Nephron (organoid): Measurements from ENCODE around the gene SORCS2.

ENCODE experiments used
- H3K27ac Mint-ChIP-seq, 3 experiments: 2 replicates each; pipeline ENCODE4 v1.8.0; 2020; ENCODE audit warnings: mixed read lengths in 3 of 3, mild to moderate bottlenecking in 2 of 3, moderate library complexity in 1 of 3
- H3K27me3 Mint-ChIP-seq: 2 replicates; pipeline ENCODE4 v1.8.0; 2021; ENCODE audit warnings: low read depth, mild to moderate bottlenecking, moderate library complexity, mixed read lengths
- H3K36me3 Mint-ChIP-seq: 2 replicates; pipeline ENCODE4 v1.8.0; 2020; ENCODE audit warnings: low read depth, mixed read lengths
- H3K4me1 Mint-ChIP-seq: 2 replicates; pipeline ENCODE4 v1.8.0; 2020; ENCODE audit warnings: mixed read lengths
- H3K4me3 Mint-ChIP-seq, 3 experiments: 2 replicates each; pipeline ENCODE4 v1.8.0; 2020; ENCODE audit warnings: mild to moderate bottlenecking in 3 of 3, mixed read lengths in 3 of 3, moderate library complexity in 2 of 3
- H3K9me3 Mint-ChIP-seq: 2 replicates; pipeline ENCODE4 v1.8.0; 2020; ENCODE audit warnings: mixed read lengths
- CTCF ChIP-seq, 3 experiments: fragments of 200-600 bp; sonication (generic); IDR thresholded peaks; one replicate each; pipeline ENCODE4 v1.5.0; 2021; ENCODE audit warnings: antibody characterized with exemption in 3 of 3; ENCODE audit not compliant: unreplicated experiment in 3 of 3

SORCS2 gene

GRCh38 chr4:7647600-7648543 lies 455.5 kb downstream of the SORCS2 start:
- H3K27ac Mint-ChIP-seq = no peak overlapping the region
- peaks cover 10% of the 10 kb centered on the region for H3K27me3 Mint-ChIP-seq
- no peaks in the 10 kb centered on the region for H3K36me3 Mint-ChIP-seq
- no peak for TF ChIP-seq CTCF (IDR thresholded peaks at IDR 0.05; ENCODE audit: unreplicated experiment in 3 of 3)
- peaks cover 23% of the 10 kb centered on the region for H3K4me1 Mint-ChIP-seq
- no peak overlapping the region for H3K4me3 Mint-ChIP-seq
- H3K9me3 Mint-ChIP-seq = peaks cover 7% of the 10 kb centered on the region

- TF ChIP-seq CTCF (IDR thresholded peaks at IDR 0.05; ENCODE audit: unreplicated experiment in 3 of 3) = no peak
- Mint-ChIP-seq H3K4me3 (no peak overlapping the region), H3K36me3 (no peaks in the 10 kb centered on the region), H3K27me3 (peaks cover 10% of the 10 kb centered on the region), H3K4me1 (peaks cover 26% of the 10 kb centered on the region), H3K27ac (peak overlapping the region in 1 of 3 experiments; percentile 35), H3K9me3 (peaks cover 4% of the 10 kb centered on the region)
These were observed 456.4 kb downstream of the SORCS2 start for GRCh38 chr4:7648544-7649395.

GRCh38 chr4:7649411-7649740 lies 457.0 kb downstream of the SORCS2 start:
- no peaks in the 10 kb centered on the region for H3K36me3 Mint-ChIP-seq
- peaks cover 28% of the 10 kb centered on the region for H3K4me1 Mint-ChIP-seq
- peaks cover 3% of the 10 kb centered on the region for H3K9me3 Mint-ChIP-seq
- peaks cover 10% of the 10 kb centered on the region for H3K27me3 Mint-ChIP-seq
- no peak overlapping the region for H3K4me3 Mint-ChIP-seq
- TF ChIP-seq CTCF (IDR thresholded peaks at IDR 0.05; ENCODE audit: unreplicated experiment in 3 of 3) = no peak
- H3K27ac Mint-ChIP-seq = no peak overlapping the region

GRCh38 chr4:7649741-7650531 lies 457.6 kb downstream of the SORCS2 start:
- no peak overlapping the region for H3K27ac Mint-ChIP-seq
- no peak for TF ChIP-seq CTCF (IDR thresholded peaks at IDR 0.05; ENCODE audit: unreplicated experiment in 3 of 3)
- H3K9me3 Mint-ChIP-seq = peaks cover 3% of the 10 kb centered on the region
- no peaks in the 10 kb centered on the region for H3K36me3 Mint-ChIP-seq
- peaks cover 31% of the 10 kb centered on the region for H3K4me1 Mint-ChIP-seq
- H3K27me3 Mint-ChIP-seq = peaks cover 11% of the 10 kb centered on the region
- no peak overlapping the region for H3K4me3 Mint-ChIP-seq

GRCh38 chr4:7650606-7651385 lies 458.5 kb downstream of the SORCS2 start:
- H3K36me3 Mint-ChIP-seq = no peaks in the 10 kb centered on the region
- H3K27me3 Mint-ChIP-seq = peaks cover 15% of the 10 kb centered on the region
- no peak for TF ChIP-seq CTCF (IDR thresholded peaks at IDR 0.05; ENCODE audit: unreplicated experiment in 3 of 3)
- peaks cover 39% of the 10 kb centered on the region for H3K4me1 Mint-ChIP-seq
- peak overlapping the region in 2 of 3 experiments; percentile 5 to 52 for H3K27ac Mint-ChIP-seq
- H3K9me3 Mint-ChIP-seq = no peaks in the 10 kb centered on the region
- no peak overlapping the region for H3K4me3 Mint-ChIP-seq
